Calu3 (cell line): ENCODE measurements around the gene ZDHHC1. TPM values are rescaled to one million over a fixed set of nuclear protein-coding genes. Genes with fewer than 3 reads are reported as not detected.
"Not testable (repeated sequence)": the region's sequence is repeated elsewhere in the genome, so short reads cannot be mapped to it uniquely, and the experiment has no call there.

ENCODE experiments used
- BruUV-seq: library from RNA; stranded (reverse); fragments of 400-500 nt; replicated peaks from 2 replicates; lab custom pipeline; 2021; lab: Mats Ljungman, UMichigan
- CTCF ChIA-PET: fragments of 300-600 bp; sonication (Branson Sonifier 250); formaldehyde crosslinking; loops from one replicate; lab custom pipeline; 2022; ENCODE audit warnings: antibody characterized with exemption; lab: Charles Lee
- DNase-seq: peaks from one replicate; pipeline ENCODE4 v3.0.0; 2022
- H3K27ac Mint-ChIP-seq: one replicate; pipeline ENCODE4 v1.8.0; 2022; ENCODE audit warnings: mixed read lengths; ENCODE audit not compliant: unreplicated experiment
- H3K27me3 Mint-ChIP-seq: one replicate; pipeline ENCODE4 v1.8.0; 2022; ENCODE audit warnings: mixed read lengths; ENCODE audit not compliant: unreplicated experiment
- H3K36me3 Mint-ChIP-seq: one replicate; pipeline ENCODE4 v1.8.0; 2022; ENCODE audit warnings: mild to moderate bottlenecking, moderate library complexity, mixed read lengths; ENCODE audit not compliant: insufficient read depth, unreplicated experiment
- H3K4me1 Mint-ChIP-seq: one replicate; pipeline ENCODE4 v1.8.0; 2022; ENCODE audit warnings: mild to moderate bottlenecking, low read depth, mixed read lengths; ENCODE audit not compliant: unreplicated experiment
- H3K4me3 Mint-ChIP-seq: one replicate; pipeline ENCODE4 v1.8.0; 2022; ENCODE audit warnings: mild to moderate bottlenecking, low read depth, moderate library complexity, mixed read lengths; ENCODE audit not compliant: unreplicated experiment
- H3K9me3 Mint-ChIP-seq: one replicate; pipeline ENCODE4 v1.8.0; 2022; ENCODE audit warnings: low read depth, mixed read lengths; ENCODE audit not compliant: unreplicated experiment
- CTCF ChIP-seq: fragments of 200-600 bp; IDR thresholded peaks from one replicate; pipeline ENCODE4 v1.8.0; 2022; ENCODE audit warnings: antibody characterized with exemption; ENCODE audit not compliant: unreplicated experiment
- intact Hi-C: fragments of 100-400 bp; cut with micrococcal nuclease; formaldehyde crosslinking; loops from one replicate; pipeline ENCODE4 v1.10.0; 2022; ENCODE audit not compliant: unreplicated experiment
- total RNA-seq: library from RNA; stranded (reverse); gene quantifications from 2 replicates; pipeline ENCODE4 v1.2.3, GENCODE V29; 2022

The ZDHHC1 gene
- total RNA-seq, 1 experiment from 2014 or later, result 22.6 TPM

GRCh38 chr16:67386861-67387455 is 29.3 kb downstream of the ZDHHC1 start:
- H3K27ac Mint-ChIP-seq, result no peak overlapping the region
- H3K9me3 Mint-ChIP-seq, result no peaks in the 10 kb centered on the region
- H3K4me1 Mint-ChIP-seq, result peaks cover 9% of the 10 kb centered on the region
- DNase-seq, result no peak
- BruUV-seq, result no TSS peak
- no peak for TF ChIP-seq CTCF
- peaks cover 13% of the 10 kb centered on the region for H3K36me3 Mint-ChIP-seq
- intact Hi-C loops, result no loop called here
- no peaks in the 10 kb centered on the region for H3K27me3 Mint-ChIP-seq
- H3K4me3 Mint-ChIP-seq, result no peak overlapping the region
- CTCF ChIA-PET, result interaction anchor here (0.6 kb wide), 2 partner anchors 32 to 38 kb away, joined by 3 to 6 read pairs; no protein-coding TSS in a partner anchor

GRCh38 chr16:67384778-67385510 is 31.3 kb downstream of the ZDHHC1 start:
- Mint-ChIP-seq H3K36me3 (no peaks in the 10 kb centered on the region), H3K4me1 (no peaks in the 10 kb centered on the region), H3K4me3 (no peak overlapping the region), H3K9me3 (no peaks in the 10 kb centered on the region), H3K27me3 (no peaks in the 10 kb centered on the region), H3K27ac (no peak overlapping the region)
- intact Hi-C loops, result no loop called here
- BruUV-seq, result no TSS peak
- no peak for DNase-seq
- CTCF ChIA-PET, result interaction anchor here (1.4 kb wide), 1 partner anchor 12 kb away, joined by 4 read pairs; no protein-coding TSS in a partner anchor
- no peak for TF ChIP-seq CTCF

GRCh38 chr16:67383284-67383683 is 33.0 kb downstream of the ZDHHC1 start:
- CTCF ChIA-PET, result interaction anchor here (0.7 kb wide), 1 partner anchor 101 kb away, joined by 3 read pairs; no protein-coding TSS in a partner anchor
- no peaks in the 10 kb centered on the region for H3K9me3 Mint-ChIP-seq
- intact Hi-C loops, result no loop called here
- BruUV-seq, result no TSS peak
- no peak overlapping the region for H3K27ac Mint-ChIP-seq
- no peaks in the 10 kb centered on the region for H3K27me3 Mint-ChIP-seq
- H3K4me1 Mint-ChIP-seq, result no peaks in the 10 kb centered on the region
- TF ChIP-seq CTCF, result no peak
- H3K4me3 Mint-ChIP-seq, result no peak overlapping the region
- no peak for DNase-seq
- H3K36me3 Mint-ChIP-seq, result no peaks in the 10 kb centered on the region

GRCh38 chr16:67378642-67379041 is 37.6 kb downstream of the ZDHHC1 start:
- TF ChIP-seq CTCF, result no peak
- Mint-ChIP-seq H3K36me3 (no peaks in the 10 kb centered on the region), H3K27ac (no peak overlapping the region), H3K9me3 (no peaks in the 10 kb centered on the region), H3K27me3 (no peaks in the 10 kb centered on the region), H3K4me1 (peaks cover 7% of the 10 kb centered on the region), H3K4me3 (no peak overlapping the region)
- BruUV-seq, result no TSS peak
- intact Hi-C loops, result no loop called here
- CTCF ChIA-PET, result interaction anchor here (0.6 kb wide), 1 partner anchor 51 kb away, joined by 4 read pairs; no protein-coding TSS in a partner anchor
- no peak for DNase-seq

- peaks cover 16% of the 10 kb centered on the region for H3K4me1 Mint-ChIP-seq
- intact Hi-C loops, H3K27me3 Mint-ChIP-seq, DNase-seq, H3K27ac Mint-ChIP-seq, BruUV-seq, H3K9me3 Mint-ChIP-seq, H3K36me3 Mint-ChIP-seq, H3K4me3 Mint-ChIP-seq: not testable (repeated sequence)
- CTCF ChIA-PET, result interaction anchor here (0.6 kb wide), 1 partner anchor 35 kb away, joined by 3 read pairs; no protein-coding TSS in a partner anchor
Measured at GRCh38 chr16:67376012-67376411, 40.3 kb downstream of the ZDHHC1 start.
